Ishikawa (cell line): ENCODE data around the gene KIAA0408.

Experiments
- CEBPB ChIP-seq: IDR thresholded peaks from 2 replicates; pipeline ENCODE4 v1.6.1; 2012
- CREB1 ChIP-seq: IDR thresholded peaks from 2 replicates; pipeline ENCODE4 v1.6.1; 2012; ENCODE audit warnings: low read depth
- EGR1 ChIP-seq: IDR thresholded peaks from 2 replicates; pipeline ENCODE4 v1.6.1; 2012
- EP300 ChIP-seq: IDR thresholded peaks from 2 replicates; pipeline ENCODE4 v1.6.1; 2012; ENCODE audit warnings: borderline replicate concordance
- FOXM1 ChIP-seq: IDR thresholded peaks from 2 replicates; pipeline ENCODE4 v1.6.1; 2012; ENCODE audit warnings: low read depth, borderline replicate concordance
- MAX ChIP-seq: IDR thresholded peaks from 2 replicates; pipeline ENCODE4 v1.6.1; 2012
- NFIC ChIP-seq: IDR thresholded peaks from 2 replicates; pipeline ENCODE4 v1.6.1; 2012
- RAD21 ChIP-seq: IDR thresholded peaks from 2 replicates; pipeline ENCODE4 v1.6.1; 2012; ENCODE audit warnings: low read depth
- REST ChIP-seq: IDR thresholded peaks from 2 replicates; pipeline ENCODE4 v1.6.1; 2012; ENCODE audit warnings: low read depth, mild to moderate bottlenecking
- TAF1 ChIP-seq: IDR thresholded peaks from 2 replicates; pipeline ENCODE4 v1.6.1; 2012; ENCODE audit warnings: low read depth, mild to moderate bottlenecking
- TCF12 ChIP-seq: IDR thresholded peaks from 2 replicates; pipeline ENCODE4 v1.6.1; 2012; ENCODE audit warnings: low read depth
- TEAD4 ChIP-seq: IDR thresholded peaks from 2 replicates; pipeline ENCODE4 v1.6.1; 2012
- USF1 ChIP-seq: IDR thresholded peaks from 2 replicates; pipeline ENCODE4 v1.6.1; 2012
- YY1 ChIP-seq: IDR thresholded peaks from 2 replicates; pipeline ENCODE4 v1.6.1; 2012; ENCODE audit warnings: low read depth
- ZBTB7A ChIP-seq: IDR thresholded peaks from 2 replicates; pipeline ENCODE4 v1.6.1; 2012; ENCODE audit warnings: low read depth

Gene KIAA0408

GRCh38 chr6:127484212-127484863 is 25.1 kb upstream of the KIAA0408 start:
- no peak for TF ChIP-seq ZBTB7A
- TF ChIP-seq USF1: no peak
- no peak for TF ChIP-seq MAX
- no peak for TF ChIP-seq CEBPB
- no peak for TF ChIP-seq CREB1
- no peak for TF ChIP-seq FOXM1
- no peak for TF ChIP-seq EP300
- no peak for TF ChIP-seq TCF12
- no peak for TF ChIP-seq TAF1
- TF ChIP-seq NFIC: no peak
- no peak for TF ChIP-seq YY1
- TF ChIP-seq EGR1: no peak
- TF ChIP-seq TEAD4: no peak
- no peak for TF ChIP-seq REST
- no peak for TF ChIP-seq RAD21

- TF ChIP-seq FOXM1 (no peak), RAD21 (no peak), EP300 (no peak), EGR1 (no peak), TEAD4 (no peak), REST (no peak)
These were observed 24.3 kb upstream of the KIAA0408 start for GRCh38 chr6:127483399-127484055.

- TF ChIP-seq TEAD4: no peak
These were observed 23.1 kb upstream of the KIAA0408 start for GRCh38 chr6:127482325-127482724.

- TF ChIP-seq RAD21 (no peak), ZBTB7A (no peak), MAX (no peak)
These were observed 22.4 kb upstream of the KIAA0408 start for GRCh38 chr6:127481628-127482027.

- no peak for TF ChIP-seq EGR1
- no peak for TF ChIP-seq EP300
- no peak for TF ChIP-seq CREB1
- no peak for TF ChIP-seq ZBTB7A
- TF ChIP-seq CEBPB: no peak
- no peak for TF ChIP-seq REST
- TF ChIP-seq YY1: no peak
- TF ChIP-seq MAX: no peak
- no peak for TF ChIP-seq RAD21
- no peak for TF ChIP-seq NFIC
- TF ChIP-seq TEAD4: no peak
These were observed 21.9 kb upstream of the KIAA0408 start for GRCh38 chr6:127481111-127481510.
